ENCODE measurements around the gene GABRG2. TPM values are rescaled to one million over a fixed set of nuclear protein-coding genes. Genes with fewer than 3 reads are reported as not detected.
"Not testable (repeated sequence)": the region's sequence is repeated elsewhere in the genome, so short reads cannot be mapped to it uniquely, and the experiment has no call there.

Gene GABRG2
- total RNA-seq, 1 experiment from 2014 or later = not detected

DNA sequence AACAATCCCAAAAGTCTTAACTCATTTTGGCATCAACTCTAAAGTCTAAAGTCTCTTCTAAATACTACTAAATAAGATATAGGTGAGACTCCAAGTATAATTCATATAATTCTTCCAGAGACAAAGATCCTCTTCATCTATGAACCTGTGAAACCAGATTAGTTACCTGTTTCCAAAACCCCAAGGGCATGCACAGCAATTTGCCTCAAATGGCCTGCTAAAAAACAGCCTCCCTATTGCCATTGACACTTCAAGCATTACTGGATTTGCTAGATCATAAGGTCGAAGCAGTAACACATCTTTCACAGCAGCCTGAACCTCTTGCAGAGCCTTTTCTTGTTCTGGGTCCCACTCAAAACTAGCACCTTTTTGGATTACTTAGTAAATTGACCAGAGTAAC lies 20.3 kb upstream of the GABRG2 start:
- no peaks in the 10 kb centered on the region for H3K36me3 Mint-ChIP-seq (ENCODE audit: insufficient read depth, unreplicated experiment)
- no peak overlapping the region for H3K27ac Mint-ChIP-seq (ENCODE audit: unreplicated experiment)
- peaks cover 14% of the 10 kb centered on the region for H3K9me3 Mint-ChIP-seq (ENCODE audit: low read depth, unreplicated experiment)
- CTCF ChIA-PET = interaction anchor here (0.5 kb wide), 1 partner anchor 19 kb away, joined by 4 read pairs; no protein-coding TSS in a partner anchor
- BruUV-seq (replicated peaks) = no TSS peak
- H3K27me3 Mint-ChIP-seq (ENCODE audit: unreplicated experiment) = no peaks in the 10 kb centered on the region
- H3K4me1 Mint-ChIP-seq (ENCODE audit: low read depth, unreplicated experiment) = no peaks in the 10 kb centered on the region
- TF ChIP-seq, protein P1, sequence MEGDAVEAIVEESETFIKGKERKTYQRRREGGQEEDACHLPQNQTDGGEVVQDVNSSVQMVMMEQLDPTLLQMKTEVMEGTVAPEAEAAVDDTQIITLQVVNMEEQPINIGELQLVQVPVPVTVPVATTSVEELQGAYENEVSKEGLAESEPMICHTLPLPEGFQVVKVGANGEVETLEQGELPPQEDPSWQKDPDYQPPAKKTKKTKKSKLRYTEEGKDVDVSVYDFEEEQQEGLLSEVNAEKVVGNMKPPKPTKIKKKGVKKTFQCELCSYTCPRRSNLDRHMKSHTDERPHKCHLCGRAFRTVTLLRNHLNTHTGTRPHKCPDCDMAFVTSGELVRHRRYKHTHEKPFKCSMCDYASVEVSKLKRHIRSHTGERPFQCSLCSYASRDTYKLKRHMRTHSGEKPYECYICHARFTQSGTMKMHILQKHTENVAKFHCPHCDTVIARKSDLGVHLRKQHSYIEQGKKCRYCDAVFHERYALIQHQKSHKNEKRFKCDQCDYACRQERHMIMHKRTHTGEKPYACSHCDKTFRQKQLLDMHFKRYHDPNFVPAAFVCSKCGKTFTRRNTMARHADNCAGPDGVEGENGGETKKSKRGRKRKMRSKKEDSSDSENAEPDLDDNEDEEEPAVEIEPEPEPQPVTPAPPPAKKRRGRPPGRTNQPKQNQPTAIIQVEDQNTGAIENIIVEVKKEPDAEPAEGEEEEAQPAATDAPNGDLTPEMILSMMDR (IDR thresholded peaks at IDR 0.05; ENCODE audit: unreplicated experiment) = no peak
- intact Hi-C loops (cut with micrococcal nuclease; ENCODE audit: unreplicated experiment) = no loop called here
- no peak for DNase-seq
- H3K4me3 Mint-ChIP-seq (ENCODE audit: low read depth, unreplicated experiment) = no peak overlapping the region

DNA sequence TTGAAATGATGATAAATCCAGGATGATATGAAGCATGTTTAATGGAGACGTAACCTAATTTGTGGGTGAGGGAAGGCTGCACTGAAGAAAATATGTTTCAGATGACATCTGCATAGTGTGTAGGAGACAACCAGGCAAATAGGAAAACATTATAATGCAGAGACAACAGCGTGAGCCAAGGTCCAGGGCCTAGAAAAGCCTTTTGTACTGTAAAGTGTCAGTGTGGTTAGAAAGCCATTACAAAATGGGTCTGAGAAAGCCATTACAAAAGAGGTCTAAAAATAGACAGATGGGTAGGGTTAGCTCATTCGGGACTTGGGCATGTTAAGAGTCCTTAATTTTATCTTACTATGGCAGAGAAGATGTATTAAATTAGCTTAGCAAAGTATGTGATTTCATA lies 14.9 kb upstream of the GABRG2 start:
- H3K27ac Mint-ChIP-seq (ENCODE audit: unreplicated experiment) = no peak overlapping the region
- DNase-seq = no peak
- CTCF ChIA-PET = no interaction called here
- H3K4me3 Mint-ChIP-seq (ENCODE audit: low read depth, unreplicated experiment) = no peak overlapping the region
- TF ChIP-seq, protein P1 (IDR thresholded peaks at IDR 0.05; ENCODE audit: unreplicated experiment) = no peak
- H3K27me3 Mint-ChIP-seq (ENCODE audit: unreplicated experiment) = no peaks in the 10 kb centered on the region
- BruUV-seq (replicated peaks) = no TSS peak
- H3K36me3 Mint-ChIP-seq (ENCODE audit: insufficient read depth, unreplicated experiment) = no peaks in the 10 kb centered on the region
- peaks cover 25% of the 10 kb centered on the region for H3K9me3 Mint-ChIP-seq (ENCODE audit: low read depth, unreplicated experiment)
- intact Hi-C loops (cut with micrococcal nuclease; ENCODE audit: unreplicated experiment) = no loop called here
- H3K4me1 Mint-ChIP-seq (ENCODE audit: low read depth, unreplicated experiment) = no peaks in the 10 kb centered on the region

DNA sequence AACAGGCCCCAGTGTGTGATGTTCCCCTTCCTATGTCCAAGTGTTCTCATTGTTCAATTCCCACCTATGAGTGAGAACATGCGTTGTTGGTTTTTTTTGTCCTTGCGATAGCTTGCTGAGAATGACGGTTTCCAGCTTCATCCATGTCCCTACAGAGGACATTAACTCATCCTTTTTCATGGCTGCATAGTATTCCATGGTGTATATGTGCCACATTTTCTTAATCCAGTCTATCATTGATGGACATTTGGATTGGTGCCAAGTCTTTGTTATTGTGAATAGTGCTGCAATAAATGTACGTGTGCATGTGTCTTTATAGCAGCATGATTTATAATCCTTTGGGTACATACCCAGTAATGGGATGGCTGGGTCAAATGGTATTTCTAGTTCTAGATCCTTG lies 12.5 kb upstream of the GABRG2 start:
- intact Hi-C loops (cut with micrococcal nuclease; ENCODE audit: unreplicated experiment) = not testable (repeated sequence)
- H3K9me3 Mint-ChIP-seq (ENCODE audit: low read depth, unreplicated experiment) = peaks cover 22% of the 10 kb centered on the region

DNA sequence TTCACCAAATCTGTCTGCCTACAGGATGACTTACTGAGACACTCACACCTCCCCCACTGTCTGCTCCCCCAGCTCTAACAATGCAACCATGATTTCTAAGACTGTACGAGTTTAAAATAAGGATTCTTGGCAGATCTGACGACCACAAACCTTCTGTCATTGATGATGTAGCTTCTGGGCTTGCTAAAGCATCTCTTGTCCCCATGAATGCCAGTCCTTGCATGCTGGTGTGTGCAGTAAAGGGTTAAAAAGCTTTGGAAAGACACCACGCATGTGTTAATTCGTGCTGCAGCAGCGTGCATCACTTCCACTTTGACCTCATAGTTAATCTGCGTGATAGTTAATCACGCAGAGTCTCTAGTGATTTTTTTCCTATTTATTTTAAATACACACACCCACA lies 411 bp upstream of the GABRG2 start:
- CTCF ChIA-PET = no interaction called here
- TF ChIP-seq, protein P1 (IDR thresholded peaks at IDR 0.05; ENCODE audit: unreplicated experiment) = no peak
- Mint-ChIP-seq H3K9me3 (ENCODE audit: low read depth, unreplicated experiment) (peaks cover 22% of the 10 kb centered on the region), H3K36me3 (ENCODE audit: insufficient read depth, unreplicated experiment) (no peaks in the 10 kb centered on the region), H3K27ac (ENCODE audit: unreplicated experiment) (no peak overlapping the region), H3K4me3 (ENCODE audit: low read depth, unreplicated experiment) (no peak overlapping the region), H3K4me1 (ENCODE audit: low read depth, unreplicated experiment) (no peaks in the 10 kb centered on the region), H3K27me3 (ENCODE audit: unreplicated experiment) (no peaks in the 10 kb centered on the region)
- BruUV-seq (replicated peaks) = no TSS peak
- no peak for DNase-seq
- intact Hi-C loops (cut with micrococcal nuclease; ENCODE audit: unreplicated experiment) = no loop called here

More for the DNA sequence above, 12.5 kb upstream of the GABRG2 start:
- BruUV-seq (replicated peaks); DNase-seq; H3K27me3 Mint-ChIP-seq (ENCODE audit: unreplicated experiment); H3K4me1 Mint-ChIP-seq (ENCODE audit: low read depth, unreplicated experiment); H3K36me3 Mint-ChIP-seq (ENCODE audit: insufficient read depth, unreplicated experiment); H3K27ac Mint-ChIP-seq (ENCODE audit: unreplicated experiment); CTCF ChIA-PET; H3K4me3 Mint-ChIP-seq (ENCODE audit: low read depth, unreplicated experiment): not testable (repeated sequence)

DNA sequence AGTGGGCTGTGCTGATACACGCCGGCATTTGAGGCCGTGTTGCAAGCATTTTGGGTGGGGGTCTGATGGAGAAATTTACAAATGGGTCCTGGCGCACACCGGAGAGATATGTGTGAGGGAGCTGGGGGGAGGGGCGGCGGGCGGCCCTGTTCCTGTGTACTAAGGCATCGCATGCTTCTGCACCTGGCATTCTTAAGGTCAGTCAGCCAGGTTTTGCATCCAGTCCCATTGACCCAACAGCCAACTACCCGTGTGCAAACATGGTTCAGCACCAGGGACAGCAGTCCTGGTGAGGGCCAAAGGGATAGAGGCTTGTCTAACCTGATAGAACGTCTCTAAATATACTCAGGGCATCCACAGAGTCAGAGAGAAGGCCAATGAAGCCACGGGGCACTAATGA lies 839 bp downstream of the GABRG2 start:
- no TSS peak for BruUV-seq (replicated peaks)
- CTCF ChIA-PET = no interaction called here
- H3K27ac Mint-ChIP-seq (ENCODE audit: unreplicated experiment) = no peak overlapping the region
- no peaks in the 10 kb centered on the region for H3K27me3 Mint-ChIP-seq (ENCODE audit: unreplicated experiment)
- peaks cover 22% of the 10 kb centered on the region for H3K9me3 Mint-ChIP-seq (ENCODE audit: low read depth, unreplicated experiment)
- TF ChIP-seq, protein P1 (IDR thresholded peaks at IDR 0.05; ENCODE audit: unreplicated experiment) = no peak
- DNase-seq = no peak
- intact Hi-C loops (cut with micrococcal nuclease; ENCODE audit: unreplicated experiment) = no loop called here
- H3K4me1 Mint-ChIP-seq (ENCODE audit: low read depth, unreplicated experiment) = no peaks in the 10 kb centered on the region
- no peak overlapping the region for H3K4me3 Mint-ChIP-seq (ENCODE audit: low read depth, unreplicated experiment)
- no peaks in the 10 kb centered on the region for H3K36me3 Mint-ChIP-seq (ENCODE audit: insufficient read depth, unreplicated experiment)

Measured in Calu3 (cell line).